Progenitor cell of endocrine pancreas (in vitro differentiated cells): ENCODE data around the gene KLHL11. TPM values are rescaled to one million over a fixed set of nuclear protein-coding genes. Genes with fewer than 3 reads are reported as not detected.
A peak's percentile ranks its signal among the peaks of the same experiment; 100 is the strongest.

Experiments
- DNase-seq: peaks from one replicate; pipeline ENCODE4 v3.0.0; 2021; ENCODE audit warnings: low spot score; ENCODE audit not compliant: unreplicated experiment
- H3K27ac Mint-ChIP-seq: 2 replicates; pipeline ENCODE4 v1.8.0; 2021; ENCODE audit warnings: mild to moderate bottlenecking, moderate library complexity, mixed read lengths
- H3K27me3 Mint-ChIP-seq: 2 replicates; pipeline ENCODE4 v1.8.0; 2021; ENCODE audit warnings: mixed read lengths
- H3K36me3 Mint-ChIP-seq: 2 replicates; pipeline ENCODE4 v1.8.0; 2022; ENCODE audit warnings: mixed read lengths; ENCODE audit not compliant: insufficient read depth
- H3K4me1 Mint-ChIP-seq: 2 replicates; pipeline ENCODE4 v1.8.0; 2021; ENCODE audit warnings: low read depth, mixed read lengths
- H3K4me3 Mint-ChIP-seq: 2 replicates; pipeline ENCODE4 v1.8.0; 2021; ENCODE audit warnings: low read depth, mild to moderate bottlenecking, moderate library complexity, mixed read lengths
- H3K9me3 Mint-ChIP-seq: 2 replicates; pipeline ENCODE4 v1.8.0; 2021; ENCODE audit warnings: low read depth, mixed read lengths
- CTCF ChIP-seq: fragments of 200-600 bp; sonication (generic); IDR thresholded peaks from one replicate; pipeline ENCODE4 v1.5.0; 2021; ENCODE audit warnings: antibody characterized with exemption, mild to moderate bottlenecking; ENCODE audit not compliant: unreplicated experiment
- total RNA-seq: library from RNA; stranded (reverse); gene quantifications from 2 replicates; pipeline ENCODE4 v1.2.1, GENCODE V29; 2021

The KLHL11 gene
- total RNA-seq, 1 donor from 2014 or later: 16.9 TPM

- no peaks in the 10 kb centered on the region for H3K27me3 Mint-ChIP-seq
- no peaks in the 10 kb centered on the region for H3K4me1 Mint-ChIP-seq
- H3K36me3 Mint-ChIP-seq: peaks cover 41% of the 10 kb centered on the region
- no peak for DNase-seq
- no peak for TF ChIP-seq CTCF
- H3K9me3 Mint-ChIP-seq: no peaks in the 10 kb centered on the region
- no peak overlapping the region for H3K4me3 Mint-ChIP-seq
- H3K27ac Mint-ChIP-seq: peak overlapping the region; percentile 33
These were observed 6.6 kb upstream of the KLHL11 start for GRCh38 chr17:41871789-41872188.

GRCh38 chr17:41870627-41871026, 5.4 kb upstream of the KLHL11 start:
- DNase-seq: no peak
- no peaks in the 10 kb centered on the region for H3K9me3 Mint-ChIP-seq
- peaks cover 38% of the 10 kb centered on the region for H3K36me3 Mint-ChIP-seq
- H3K4me3 Mint-ChIP-seq: no peak overlapping the region
- H3K4me1 Mint-ChIP-seq: no peaks in the 10 kb centered on the region
- no peak overlapping the region for H3K27ac Mint-ChIP-seq
- H3K27me3 Mint-ChIP-seq: no peaks in the 10 kb centered on the region
- no peak for TF ChIP-seq CTCF

- Mint-ChIP-seq H3K4me3 (no peak overlapping the region), H3K27me3 (no peaks in the 10 kb centered on the region), H3K9me3 (no peaks in the 10 kb centered on the region), H3K36me3 (peaks cover 39% of the 10 kb centered on the region), H3K4me1 (peaks cover 2% of the 10 kb centered on the region), H3K27ac (no peak overlapping the region)
- DNase-seq: no peak
- no peak for TF ChIP-seq CTCF
These were observed 4.9 kb upstream of the KLHL11 start for GRCh38 chr17:41870097-41870496.

DNA sequence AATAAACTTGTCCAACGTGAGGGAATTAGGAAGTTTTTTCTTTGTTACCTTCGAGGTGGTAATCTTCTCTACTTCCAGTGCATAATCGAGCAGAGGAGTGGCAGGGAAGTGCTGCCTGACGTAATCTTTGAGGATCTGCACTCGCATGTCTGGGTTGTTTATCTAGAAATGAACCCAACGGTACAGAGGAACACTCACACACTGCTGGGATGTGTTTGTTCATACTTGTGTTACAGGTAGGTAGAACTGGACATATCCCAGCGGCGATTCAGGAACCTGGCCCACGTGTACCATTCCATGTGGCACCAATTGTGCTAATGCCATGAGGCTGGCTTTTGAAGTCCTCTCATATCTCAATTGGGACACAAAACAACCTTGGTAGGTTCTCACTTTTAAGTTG, 4.2 kb upstream of the KLHL11 start:
- H3K36me3 Mint-ChIP-seq: peaks cover 36% of the 10 kb centered on the region
- no peaks in the 10 kb centered on the region for H3K27me3 Mint-ChIP-seq
- no peak overlapping the region for H3K4me3 Mint-ChIP-seq
- no peak overlapping the region for H3K27ac Mint-ChIP-seq
- no peaks in the 10 kb centered on the region for H3K9me3 Mint-ChIP-seq
- no peak for DNase-seq
- H3K4me1 Mint-ChIP-seq: peaks cover 2% of the 10 kb centered on the region
- no peak for TF ChIP-seq CTCF

DNA sequence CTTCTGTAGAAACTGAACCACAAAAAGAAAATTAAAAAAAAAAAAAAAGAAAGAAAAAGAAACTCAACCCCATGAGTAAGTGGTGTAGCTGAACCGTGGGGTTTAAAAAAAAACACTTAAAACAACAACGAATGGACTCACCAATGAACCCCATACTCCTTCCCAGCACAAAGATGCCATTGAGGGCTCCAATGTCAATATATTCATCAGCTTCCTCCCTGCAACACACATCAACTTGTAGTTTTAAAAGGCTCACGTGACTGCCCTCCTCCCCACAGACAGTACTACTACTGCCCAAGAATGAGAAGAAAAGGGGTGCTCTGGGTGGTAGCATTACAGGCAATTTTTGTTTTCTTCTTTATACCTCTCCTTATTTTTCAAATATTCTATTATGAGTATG, 3.3 kb upstream of the KLHL11 start:
- TF ChIP-seq CTCF: no peak

DNA sequence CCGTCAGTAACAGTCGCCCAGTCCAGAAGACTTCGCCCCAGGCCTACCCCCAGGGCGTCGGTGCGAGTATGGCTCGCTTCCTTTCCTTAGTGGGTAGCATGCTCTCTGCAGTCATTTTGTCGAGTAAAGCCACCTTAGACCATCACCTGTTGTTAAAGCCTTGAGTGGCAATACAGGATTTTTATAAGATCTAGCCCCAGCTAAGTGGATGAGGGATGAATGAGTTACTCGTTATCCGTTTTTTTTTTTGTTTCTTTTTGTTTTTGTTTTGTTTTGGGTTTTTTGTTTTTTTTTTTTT, 322 bp upstream of the KLHL11 start:
- TF ChIP-seq CTCF: no peak
- peaks cover 20% of the 10 kb centered on the region for H3K36me3 Mint-ChIP-seq
- no peaks in the 10 kb centered on the region for H3K27me3 Mint-ChIP-seq
- no peaks in the 10 kb centered on the region for H3K9me3 Mint-ChIP-seq
- peaks cover 6% of the 10 kb centered on the region for H3K4me1 Mint-ChIP-seq
- no peak for DNase-seq
- no peak overlapping the region for H3K4me3 Mint-ChIP-seq
- peak overlapping the region; percentile 88 for H3K27ac Mint-ChIP-seq

More for the DNA sequence above, 3.3 kb upstream of the KLHL11 start:
- Mint-ChIP-seq H3K36me3 (peaks cover 32% of the 10 kb centered on the region), H3K9me3 (no peaks in the 10 kb centered on the region), H3K27me3 (no peaks in the 10 kb centered on the region), H3K27ac (peak overlapping the region; percentile 62), H3K4me3 (no peak overlapping the region), H3K4me1 (peaks cover 2% of the 10 kb centered on the region)
- no peak for DNase-seq
